Stromal cell of bone marrow (primary cell): ENCODE measurements around the gene KLHL17.
A peak's percentile ranks its signal among the peaks of the same experiment; 100 is the strongest.

Experiments used
- DNase-seq: peaks from one replicate; pipeline ENCODE4 v3.0.0-alpha.2; 2012; ENCODE audit warnings: low read depth

The KLHL17 gene

GRCh38 chr1:923131-923990 is 37.0 kb upstream of the KLHL17 start, which contains the start of gene SAMD11:
SAMD11 (plus strand) TSS chr1:923923; CDS start chr1:924432, 509 bp downstream.
- peak; percentile 79 for DNase-seq

GRCh38 chr1:923991-924655 is 36.3 kb upstream of the KLHL17 start:
- no peak for DNase-seq

GRCh38 chr1:924656-925560 is 35.5 kb upstream of the KLHL17 start:
- no peak for DNase-seq

- no peak for DNase-seq
Observed at GRCh38 chr1:925561-926421, 34.6 kb upstream of the KLHL17 start.

- no peak for DNase-seq
Observed at GRCh38 chr1:927234-927633, 33.1 kb upstream of the KLHL17 start.

- DNase-seq: no peak
Observed at GRCh38 chr1:927748-928147, 32.6 kb upstream of the KLHL17 start.

- no peak for DNase-seq
Observed at GRCh38 chr1:928825-929661, 31.3 kb upstream of the KLHL17 start.

- no peak for DNase-seq
Observed at GRCh38 chr1:929712-930632, 30.4 kb upstream of the KLHL17 start.

GRCh38 chr1:930633-931138 is 29.7 kb upstream of the KLHL17 start:
- DNase-seq: no peak

GRCh38 chr1:931380-932172 is 28.8 kb upstream of the KLHL17 start:
- no peak for DNase-seq

GRCh38 chr1:932173-932510 is 28.2 kb upstream of the KLHL17 start:
- no peak for DNase-seq

- no peak for DNase-seq
Observed at GRCh38 chr1:932776-933602, 27.4 kb upstream of the KLHL17 start.

- DNase-seq: no peak
Observed at GRCh38 chr1:933603-933940, 26.8 kb upstream of the KLHL17 start.

GRCh38 chr1:934991-935750 is 25.2 kb upstream of the KLHL17 start:
- DNase-seq: no peak

GRCh38 chr1:935751-936231 is 24.6 kb upstream of the KLHL17 start:
- no peak for DNase-seq

GRCh38 chr1:936348-937264 is 23.8 kb upstream of the KLHL17 start:
- no peak for DNase-seq
